OCI-LY1 (cell line): ENCODE data around the gene MEGF6.

Experiments
- CTCF ChIP-seq: fragments of 200-600 bp; sonication (generic), shearing (Covaris generic); IDR thresholded peaks from 2 replicates; pipeline ENCODE4 v1.5.1; 2017; ENCODE audit warnings: mild to moderate bottlenecking, antibody characterized with exemption, low read length, moderate library complexity, mixed read lengths
- EZH2 ChIP-seq: fragments of 200-600 bp; sonication (generic), shearing (Covaris generic); IDR thresholded peaks from 2 replicates; pipeline ENCODE4 v1.8.0; 2017; ENCODE audit warnings: borderline replicate concordance, mixed run types, mild to moderate bottlenecking, antibody characterized with exemption, low read length, moderate library complexity, mixed read lengths

- TF ChIP-seq CTCF: no peak
- TF ChIP-seq EZH2: no peak
Observed at GRCh38 chr1:3630161-3630611, 18.9 kb upstream of the MEGF6 start.
